Endothelial cell (in vitro differentiated cells): ENCODE data around the gene MYBBP1A. TPM values are rescaled to one million over a fixed set of nuclear protein-coding genes. Genes with fewer than 3 reads are reported as not detected.

Experiments used
- DNase-seq: peaks from one replicate; pipeline ENCODE4 v3.0.0; 2021; ENCODE audit warnings: low spot score
- H3K27ac Mint-ChIP-seq: one replicate; pipeline ENCODE4 v1.8.0; 2021; ENCODE audit warnings: mixed read lengths, inconsistent platforms; ENCODE audit not compliant: unreplicated experiment
- H3K27me3 Mint-ChIP-seq: one replicate; pipeline ENCODE4 v1.8.0; 2021; ENCODE audit warnings: mild to moderate bottlenecking, moderate library complexity, mixed read lengths, inconsistent platforms; ENCODE audit not compliant: unreplicated experiment
- H3K36me3 Mint-ChIP-seq: one replicate; pipeline ENCODE4 v1.8.0; 2021; ENCODE audit warnings: mild to moderate bottlenecking, low read depth, mixed read lengths, inconsistent platforms; ENCODE audit not compliant: unreplicated experiment
- H3K4me1 Mint-ChIP-seq: one replicate; pipeline ENCODE4 v1.8.0; 2021; ENCODE audit warnings: mild to moderate bottlenecking, mixed read lengths, inconsistent platforms; ENCODE audit not compliant: unreplicated experiment
- H3K4me3 Mint-ChIP-seq: one replicate; pipeline ENCODE4 v1.8.0; 2021; ENCODE audit warnings: mild to moderate bottlenecking, mixed read lengths, inconsistent platforms; ENCODE audit not compliant: unreplicated experiment
- H3K9me3 Mint-ChIP-seq: one replicate; pipeline ENCODE4 v1.8.0; 2021; ENCODE audit warnings: mixed read lengths, inconsistent platforms; ENCODE audit not compliant: unreplicated experiment
- CTCF ChIP-seq: fragments of 200-600 bp; sonication (generic); IDR thresholded peaks from one replicate; pipeline ENCODE4 v1.5.0; 2021; ENCODE audit warnings: antibody characterized with exemption; ENCODE audit not compliant: unreplicated experiment
- total RNA-seq: library from RNA; stranded (reverse); fragmentation: NEBNext Ultra II Directional; extraction: Animal tissue kit (Norgen Biotek cat#: 25700); gene quantifications from one replicate; pipeline ENCODE4 v1.2.1, GENCODE V29; 2021; ENCODE audit not compliant: unreplicated experiment

MYBBP1A gene
- total RNA-seq, 1 donor from 2014 or later: 32.4 TPM

- no peak for TF ChIP-seq CTCF
- Mint-ChIP-seq H3K27me3 (peaks cover 19% of the 10 kb centered on the region), H3K4me1 (peaks cover 37% of the 10 kb centered on the region), H3K36me3 (peaks cover 12% of the 10 kb centered on the region), H3K4me3 (peak overlapping the region; percentile 86), H3K27ac (no peak overlapping the region), H3K9me3 (no peaks in the 10 kb centered on the region)
- no peak for DNase-seq
Measured at GRCh38 chr17:4497101-4497824, 57.9 kb downstream of the MYBBP1A start.

- TF ChIP-seq CTCF: no peak
- H3K4me1 Mint-ChIP-seq: peaks cover 18% of the 10 kb centered on the region
- no peaks in the 10 kb centered on the region for H3K9me3 Mint-ChIP-seq
- DNase-seq: peak; percentile 85
- peaks cover 15% of the 10 kb centered on the region for H3K27me3 Mint-ChIP-seq
- peak overlapping the region; percentile 42 for H3K27ac Mint-ChIP-seq
- H3K36me3 Mint-ChIP-seq: peaks cover 3% of the 10 kb centered on the region
- H3K4me3 Mint-ChIP-seq: peak overlapping the region; percentile 11
Measured at GRCh38 chr17:4492721-4493561, 62.2 kb downstream of the MYBBP1A start.

GRCh38 chr17:4490637-4491061 lies 64.5 kb downstream of the MYBBP1A start:
- H3K27me3 Mint-ChIP-seq: peaks cover 13% of the 10 kb centered on the region
- peaks cover 18% of the 10 kb centered on the region for H3K4me1 Mint-ChIP-seq
- H3K36me3 Mint-ChIP-seq: no peaks in the 10 kb centered on the region
- H3K9me3 Mint-ChIP-seq: no peaks in the 10 kb centered on the region
- no peak overlapping the region for H3K4me3 Mint-ChIP-seq
- no peak for DNase-seq
- no peak for TF ChIP-seq CTCF
- H3K27ac Mint-ChIP-seq: no peak overlapping the region

DNA sequence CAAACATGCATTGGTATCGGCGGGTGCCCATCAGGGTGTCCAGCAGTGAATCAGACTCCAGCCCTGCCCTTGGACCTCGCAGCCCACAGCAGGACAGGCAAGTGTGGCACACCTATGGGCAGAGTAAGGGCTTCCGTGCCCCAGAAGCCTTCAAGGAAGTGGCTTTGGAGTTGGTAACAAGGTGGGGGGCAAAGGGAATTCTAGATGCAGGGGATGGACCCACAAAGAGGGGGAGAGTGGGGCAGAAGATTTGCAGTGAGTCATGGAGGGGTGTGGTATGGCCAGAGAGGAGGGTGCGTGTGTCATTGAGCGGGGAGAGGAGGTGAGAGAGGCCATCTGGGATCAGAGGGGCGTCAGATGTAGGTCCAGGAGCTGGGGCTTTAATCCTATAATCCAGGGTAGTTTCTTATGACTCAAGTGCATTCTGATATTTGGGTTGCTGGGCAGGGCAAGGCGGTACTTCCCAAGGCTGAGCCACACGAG lies 65.0 kb downstream of the MYBBP1A start:
- no peak overlapping the region for H3K27ac Mint-ChIP-seq
- no peak for TF ChIP-seq CTCF
- H3K4me3 Mint-ChIP-seq: no peak overlapping the region
- peaks cover 13% of the 10 kb centered on the region for H3K27me3 Mint-ChIP-seq
- no peak for DNase-seq
- peaks cover 18% of the 10 kb centered on the region for H3K4me1 Mint-ChIP-seq
- H3K36me3 Mint-ChIP-seq: no peaks in the 10 kb centered on the region
- no peaks in the 10 kb centered on the region for H3K9me3 Mint-ChIP-seq
